ENCODE data around the gene BABAM2.

DNA sequence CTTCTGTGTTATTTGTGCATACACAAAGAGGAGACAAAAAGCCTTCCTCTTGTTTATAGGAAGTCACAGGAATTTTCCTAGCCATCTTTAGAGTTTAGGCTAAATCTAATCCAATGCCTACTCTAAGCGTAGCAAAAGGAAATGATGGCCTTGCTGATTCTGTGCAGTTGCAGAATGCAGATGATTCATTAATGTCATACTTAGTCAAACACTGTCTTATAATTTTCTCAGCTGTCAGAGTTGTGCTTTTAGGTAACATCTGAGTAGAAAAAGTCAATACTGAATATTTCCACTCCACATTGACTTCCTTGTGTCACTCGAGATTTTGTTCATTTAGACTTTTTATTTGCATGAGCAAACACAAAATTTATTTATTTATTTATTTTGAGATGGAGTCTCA lies 344.3 kb downstream of the BABAM2 start:
- TF ChIP-seq, protein P1, sequence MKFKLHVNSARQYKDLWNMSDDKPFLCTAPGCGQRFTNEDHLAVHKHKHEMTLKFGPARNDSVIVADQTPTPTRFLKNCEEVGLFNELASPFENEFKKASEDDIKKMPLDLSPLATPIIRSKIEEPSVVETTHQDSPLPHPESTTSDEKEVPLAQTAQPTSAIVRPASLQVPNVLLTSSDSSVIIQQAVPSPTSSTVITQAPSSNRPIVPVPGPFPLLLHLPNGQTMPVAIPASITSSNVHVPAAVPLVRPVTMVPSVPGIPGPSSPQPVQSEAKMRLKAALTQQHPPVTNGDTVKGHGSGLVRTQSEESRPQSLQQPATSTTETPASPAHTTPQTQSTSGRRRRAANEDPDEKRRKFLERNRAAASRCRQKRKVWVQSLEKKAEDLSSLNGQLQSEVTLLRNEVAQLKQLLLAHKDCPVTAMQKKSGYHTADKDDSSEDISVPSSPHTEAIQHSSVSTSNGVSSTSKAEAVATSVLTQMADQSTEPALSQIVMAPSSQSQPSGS (CRISPR knock-in tag; IDR thresholded peaks at IDR 0.05): no peak
- TF ChIP-seq, protein P2, sequence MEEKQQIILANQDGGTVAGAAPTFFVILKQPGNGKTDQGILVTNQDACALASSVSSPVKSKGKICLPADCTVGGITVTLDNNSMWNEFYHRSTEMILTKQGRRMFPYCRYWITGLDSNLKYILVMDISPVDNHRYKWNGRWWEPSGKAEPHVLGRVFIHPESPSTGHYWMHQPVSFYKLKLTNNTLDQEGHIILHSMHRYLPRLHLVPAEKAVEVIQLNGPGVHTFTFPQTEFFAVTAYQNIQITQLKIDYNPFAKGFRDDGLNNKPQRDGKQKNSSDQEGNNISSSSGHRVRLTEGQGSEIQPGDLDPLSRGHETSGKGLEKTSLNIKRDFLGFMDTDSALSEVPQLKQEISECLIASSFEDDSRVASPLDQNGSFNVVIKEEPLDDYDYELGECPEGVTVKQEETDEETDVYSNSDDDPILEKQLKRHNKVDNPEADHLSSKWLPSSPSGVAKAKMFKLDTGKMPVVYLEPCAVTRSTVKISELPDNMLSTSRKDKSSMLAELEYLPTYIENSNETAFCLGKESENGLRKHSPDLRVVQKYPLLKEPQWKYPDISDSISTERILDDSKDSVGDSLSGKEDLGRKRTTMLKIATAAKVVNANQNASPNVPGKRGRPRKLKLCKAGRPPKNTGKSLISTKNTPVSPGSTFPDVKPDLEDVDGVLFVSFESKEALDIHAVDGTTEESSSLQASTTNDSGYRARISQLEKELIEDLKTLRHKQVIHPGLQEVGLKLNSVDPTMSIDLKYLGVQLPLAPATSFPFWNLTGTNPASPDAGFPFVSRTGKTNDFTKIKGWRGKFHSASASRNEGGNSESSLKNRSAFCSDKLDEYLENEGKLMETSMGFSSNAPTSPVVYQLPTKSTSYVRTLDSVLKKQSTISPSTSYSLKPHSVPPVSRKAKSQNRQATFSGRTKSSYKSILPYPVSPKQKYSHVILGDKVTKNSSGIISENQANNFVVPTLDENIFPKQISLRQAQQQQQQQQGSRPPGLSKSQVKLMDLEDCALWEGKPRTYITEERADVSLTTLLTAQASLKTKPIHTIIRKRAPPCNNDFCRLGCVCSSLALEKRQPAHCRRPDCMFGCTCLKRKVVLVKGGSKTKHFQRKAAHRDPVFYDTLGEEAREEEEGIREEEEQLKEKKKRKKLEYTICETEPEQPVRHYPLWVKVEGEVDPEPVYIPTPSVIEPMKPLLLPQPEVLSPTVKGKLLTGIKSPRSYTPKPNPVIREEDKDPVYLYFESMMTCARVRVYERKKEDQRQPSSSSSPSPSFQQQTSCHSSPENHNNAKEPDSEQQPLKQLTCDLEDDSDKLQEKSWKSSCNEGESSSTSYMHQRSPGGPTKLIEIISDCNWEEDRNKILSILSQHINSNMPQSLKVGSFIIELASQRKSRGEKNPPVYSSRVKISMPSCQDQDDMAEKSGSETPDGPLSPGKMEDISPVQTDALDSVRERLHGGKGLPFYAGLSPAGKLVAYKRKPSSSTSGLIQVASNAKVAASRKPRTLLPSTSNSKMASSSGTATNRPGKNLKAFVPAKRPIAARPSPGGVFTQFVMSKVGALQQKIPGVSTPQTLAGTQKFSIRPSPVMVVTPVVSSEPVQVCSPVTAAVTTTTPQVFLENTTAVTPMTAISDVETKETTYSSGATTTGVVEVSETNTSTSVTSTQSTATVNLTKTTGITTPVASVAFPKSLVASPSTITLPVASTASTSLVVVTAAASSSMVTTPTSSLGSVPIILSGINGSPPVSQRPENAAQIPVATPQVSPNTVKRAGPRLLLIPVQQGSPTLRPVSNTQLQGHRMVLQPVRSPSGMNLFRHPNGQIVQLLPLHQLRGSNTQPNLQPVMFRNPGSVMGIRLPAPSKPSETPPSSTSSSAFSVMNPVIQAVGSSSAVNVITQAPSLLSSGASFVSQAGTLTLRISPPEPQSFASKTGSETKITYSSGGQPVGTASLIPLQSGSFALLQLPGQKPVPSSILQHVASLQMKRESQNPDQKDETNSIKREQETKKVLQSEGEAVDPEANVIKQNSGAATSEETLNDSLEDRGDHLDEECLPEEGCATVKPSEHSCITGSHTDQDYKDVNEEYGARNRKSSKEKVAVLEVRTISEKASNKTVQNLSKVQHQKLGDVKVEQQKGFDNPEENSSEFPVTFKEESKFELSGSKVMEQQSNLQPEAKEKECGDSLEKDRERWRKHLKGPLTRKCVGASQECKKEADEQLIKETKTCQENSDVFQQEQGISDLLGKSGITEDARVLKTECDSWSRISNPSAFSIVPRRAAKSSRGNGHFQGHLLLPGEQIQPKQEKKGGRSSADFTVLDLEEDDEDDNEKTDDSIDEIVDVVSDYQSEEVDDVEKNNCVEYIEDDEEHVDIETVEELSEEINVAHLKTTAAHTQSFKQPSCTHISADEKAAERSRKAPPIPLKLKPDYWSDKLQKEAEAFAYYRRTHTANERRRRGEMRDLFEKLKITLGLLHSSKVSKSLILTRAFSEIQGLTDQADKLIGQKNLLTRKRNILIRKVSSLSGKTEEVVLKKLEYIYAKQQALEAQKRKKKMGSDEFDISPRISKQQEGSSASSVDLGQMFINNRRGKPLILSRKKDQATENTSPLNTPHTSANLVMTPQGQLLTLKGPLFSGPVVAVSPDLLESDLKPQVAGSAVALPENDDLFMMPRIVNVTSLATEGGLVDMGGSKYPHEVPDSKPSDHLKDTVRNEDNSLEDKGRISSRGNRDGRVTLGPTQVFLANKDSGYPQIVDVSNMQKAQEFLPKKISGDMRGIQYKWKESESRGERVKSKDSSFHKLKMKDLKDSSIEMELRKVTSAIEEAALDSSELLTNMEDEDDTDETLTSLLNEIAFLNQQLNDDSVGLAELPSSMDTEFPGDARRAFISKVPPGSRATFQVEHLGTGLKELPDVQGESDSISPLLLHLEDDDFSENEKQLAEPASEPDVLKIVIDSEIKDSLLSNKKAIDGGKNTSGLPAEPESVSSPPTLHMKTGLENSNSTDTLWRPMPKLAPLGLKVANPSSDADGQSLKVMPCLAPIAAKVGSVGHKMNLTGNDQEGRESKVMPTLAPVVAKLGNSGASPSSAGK (IDR thresholded peaks at IDR 0.05): no peak
- TF ChIP-seq STAT5B (CRISPR knock-in tag; IDR thresholded peaks at IDR 0.05) (no peak), JUND (IDR thresholded peaks at IDR 0.05; ENCODE audit: borderline replicate concordance, low read depth, low read length) (no peak), JUND (tag; IDR thresholded peaks at IDR 0.05; ENCODE audit: borderline replicate concordance, low read depth, low read length) (no peak), RAD51 (IDR thresholded peaks at IDR 0.05; ENCODE audit: borderline replicate concordance, low read depth) (no peak), ZNF431 (CRISPR knock-in tag; IDR thresholded peaks at IDR 0.05) (no peak), ZC3H4 (CRISPR knock-in tag; IDR thresholded peaks at IDR 0.05; ENCODE audit: borderline replicate concordance) (no peak), ZNF561 (CRISPR knock-in tag; conservative IDR thresholded peaks at IDR 0.05) (no peak), CHCHD3 (CRISPR knock-in tag; IDR thresholded peaks at IDR 0.05) (no peak)
- TF ChIP-seq, protein P3, sequence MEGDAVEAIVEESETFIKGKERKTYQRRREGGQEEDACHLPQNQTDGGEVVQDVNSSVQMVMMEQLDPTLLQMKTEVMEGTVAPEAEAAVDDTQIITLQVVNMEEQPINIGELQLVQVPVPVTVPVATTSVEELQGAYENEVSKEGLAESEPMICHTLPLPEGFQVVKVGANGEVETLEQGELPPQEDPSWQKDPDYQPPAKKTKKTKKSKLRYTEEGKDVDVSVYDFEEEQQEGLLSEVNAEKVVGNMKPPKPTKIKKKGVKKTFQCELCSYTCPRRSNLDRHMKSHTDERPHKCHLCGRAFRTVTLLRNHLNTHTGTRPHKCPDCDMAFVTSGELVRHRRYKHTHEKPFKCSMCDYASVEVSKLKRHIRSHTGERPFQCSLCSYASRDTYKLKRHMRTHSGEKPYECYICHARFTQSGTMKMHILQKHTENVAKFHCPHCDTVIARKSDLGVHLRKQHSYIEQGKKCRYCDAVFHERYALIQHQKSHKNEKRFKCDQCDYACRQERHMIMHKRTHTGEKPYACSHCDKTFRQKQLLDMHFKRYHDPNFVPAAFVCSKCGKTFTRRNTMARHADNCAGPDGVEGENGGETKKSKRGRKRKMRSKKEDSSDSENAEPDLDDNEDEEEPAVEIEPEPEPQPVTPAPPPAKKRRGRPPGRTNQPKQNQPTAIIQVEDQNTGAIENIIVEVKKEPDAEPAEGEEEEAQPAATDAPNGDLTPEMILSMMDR (IDR thresholded peaks at IDR 0.05 in 2 of 3, conservative IDR thresholded peaks at IDR 0.05 in 1 of 3; ENCODE audit: insufficient read depth in 2 of 3, low read depth in 1 of 3, low read length in 3 of 3): no peak
